ENCODE measurements around the gene MCF2L.
A peak's percentile ranks its signal among the peaks of the same experiment; 100 is the strongest.
"Not testable (repeated sequence)": the region's sequence is repeated elsewhere in the genome, so short reads cannot be mapped to it uniquely, and the experiment has no call there.

MCF2L gene

GRCh38 chr13:113028336-113029060 lies 59.5 kb downstream of the MCF2L start:
- DNase-seq (ENCODE audit: low read depth) = no peak
- no peak for TF ChIP-seq CTCF (IDR thresholded peaks at IDR 0.05; ENCODE audit: low read depth, low read length, missing control alignments)
- H3K4me3 ChIP-seq (ENCODE audit: low read depth, low read length) = no peak overlapping the region
- in situ Hi-C loops (cut with HindIII; ENCODE audit: low sequenced_read_pairs) = no loop called here

- no peak for TF ChIP-seq CTCF (IDR thresholded peaks at IDR 0.05; ENCODE audit: low read depth, low read length, missing control alignments)
- in situ Hi-C loops (cut with HindIII; ENCODE audit: low sequenced_read_pairs) = no loop called here
- DNase-seq (ENCODE audit: low read depth) = no peak
- H3K4me3 ChIP-seq (ENCODE audit: low read depth, low read length) = no peak overlapping the region
Measured at GRCh38 chr13:113029061-113029445, 60.0 kb downstream of the MCF2L start.

GRCh38 chr13:113029487-113030258 lies 60.7 kb downstream of the MCF2L start:
- in situ Hi-C loops (cut with HindIII; ENCODE audit: low sequenced_read_pairs) = no loop called here

GRCh38 chr13:113030259-113030640 lies 61.2 kb downstream of the MCF2L start:
- DNase-seq (ENCODE audit: low read depth); H3K4me3 ChIP-seq (ENCODE audit: low read depth, low read length); in situ Hi-C loops (cut with HindIII; ENCODE audit: low sequenced_read_pairs): not testable (repeated sequence)

More at GRCh38 chr13:113029487-113030258, 60.7 kb downstream of the MCF2L start:
- DNase-seq (ENCODE audit: low read depth) = no peak
- no peak overlapping the region for H3K4me3 ChIP-seq (ENCODE audit: low read depth, low read length)
- peak; percentile 84 for TF ChIP-seq CTCF (IDR thresholded peaks at IDR 0.05; ENCODE audit: low read depth, low read length, missing control alignments)

- in situ Hi-C loops (cut with HindIII; ENCODE audit: low sequenced_read_pairs) = no loop called here
- DNase-seq (ENCODE audit: low read depth) = no peak
- TF ChIP-seq CTCF (IDR thresholded peaks at IDR 0.05; ENCODE audit: low read depth, low read length, missing control alignments) = no peak
- H3K4me3 ChIP-seq (ENCODE audit: low read depth, low read length) = no peak overlapping the region
Measured at GRCh38 chr13:113031465-113031864, 62.5 kb downstream of the MCF2L start.

- DNase-seq (ENCODE audit: low read depth) = no peak
- H3K4me3 ChIP-seq (ENCODE audit: low read depth, low read length) = no peak overlapping the region
- in situ Hi-C loops (cut with HindIII; ENCODE audit: low sequenced_read_pairs) = no loop called here
- no peak for TF ChIP-seq CTCF (IDR thresholded peaks at IDR 0.05; ENCODE audit: low read depth, low read length, missing control alignments)
Measured at GRCh38 chr13:113032291-113032690, 63.3 kb downstream of the MCF2L start.

All from astrocyte of the cerebellum (primary cell).